Endometrial microvascular endothelial cells (primary cell): ENCODE data around the gene SCYL1. TPM values are rescaled to one million over a fixed set of nuclear protein-coding genes. Genes with fewer than 3 reads are reported as not detected.
"Not testable (repeated sequence)": the region's sequence is repeated elsewhere in the genome, so short reads cannot be mapped to it uniquely, and the experiment has no call there.

Experiments
- in situ Hi-C: cut with HindIII; loops from 2 replicates; pipeline ENCODE4 v1.10.0; 2017; ENCODE audit warnings: low sequenced_read_pairs, low pct_unique_long_range_greater_than_20kb; ENCODE audit errors: inconsistent ontology term
- total RNA-seq: library from RNA; depleted of rRNA; stranded (reverse); fragments of >200 nt; gene quantifications from one replicate; pipeline ENCODE4 v1.2.3, GENCODE V29; 2015; ENCODE audit errors: inconsistent ontology term

Gene SCYL1
- total RNA-seq, 1 donor from 2014 or later, result 110 TPM

GRCh38 chr11:65559951-65560537, 35.2 kb downstream of the SCYL1 start:
- in situ Hi-C loops, result no loop called here

- in situ Hi-C loops, result no loop called here
Measured at GRCh38 chr11:65560555-65561418, 35.9 kb downstream of the SCYL1 start.

GRCh38 chr11:65562020-65562419, 37.1 kb downstream of the SCYL1 start:
- in situ Hi-C loops, result no loop called here

- in situ Hi-C loops, result no loop called here
Measured at GRCh38 chr11:65562788-65563187, 37.9 kb downstream of the SCYL1 start.

- in situ Hi-C loops, result no loop called here
Measured at GRCh38 chr11:65563601-65564000, 38.7 kb downstream of the SCYL1 start.

GRCh38 chr11:65564879-65565559, 40.1 kb downstream of the SCYL1 start:
- in situ Hi-C loops, result not testable (repeated sequence)

- in situ Hi-C loops, result no loop called here
Measured at GRCh38 chr11:65565624-65566453, 41.0 kb downstream of the SCYL1 start.

- in situ Hi-C loops, result no loop called here
Measured at GRCh38 chr11:65569164-65569972, 44.5 kb downstream of the SCYL1 start.

GRCh38 chr11:65569973-65570918, 45.4 kb downstream of the SCYL1 start, which contains the start of gene ZNRD2:
Gene ZNRD2, plus strand, starts transcription at chr11:65570477. Its CDS starts 15 bp downstream, at chr11:65570492.
- in situ Hi-C loops, result no loop called here

GRCh38 chr11:65571420-65571819, 46.5 kb downstream of the SCYL1 start:
- in situ Hi-C loops, result no loop called here

- in situ Hi-C loops, result no loop called here
Measured at GRCh38 chr11:65571940-65572339, 47.1 kb downstream of the SCYL1 start.

GRCh38 chr11:65572356-65573051, 47.6 kb downstream of the SCYL1 start, which contains the start of gene FAM89B:
Gene FAM89B, plus strand, starts transcription at chr11:65572538. Its CDS starts 132 bp downstream, at chr11:65572670.
- in situ Hi-C loops, result no loop called here

GRCh38 chr11:65573391-65574079, 48.7 kb downstream of the SCYL1 start:
- in situ Hi-C loops, result no loop called here

GRCh38 chr11:65574109-65574810, 49.4 kb downstream of the SCYL1 start:
- in situ Hi-C loops, result no loop called here

- in situ Hi-C loops, result no loop called here
Measured at GRCh38 chr11:65574811-65575567, 50.1 kb downstream of the SCYL1 start.
